Measurements from ENCODE around the gene PTPRM. TPM values are rescaled to one million over a fixed set of nuclear protein-coding genes. Genes with fewer than 3 reads are reported as not detected.

The PTPRM gene
- total RNA-seq, 1 experiment from 2014 or later, result 14.5 TPM

DNA sequence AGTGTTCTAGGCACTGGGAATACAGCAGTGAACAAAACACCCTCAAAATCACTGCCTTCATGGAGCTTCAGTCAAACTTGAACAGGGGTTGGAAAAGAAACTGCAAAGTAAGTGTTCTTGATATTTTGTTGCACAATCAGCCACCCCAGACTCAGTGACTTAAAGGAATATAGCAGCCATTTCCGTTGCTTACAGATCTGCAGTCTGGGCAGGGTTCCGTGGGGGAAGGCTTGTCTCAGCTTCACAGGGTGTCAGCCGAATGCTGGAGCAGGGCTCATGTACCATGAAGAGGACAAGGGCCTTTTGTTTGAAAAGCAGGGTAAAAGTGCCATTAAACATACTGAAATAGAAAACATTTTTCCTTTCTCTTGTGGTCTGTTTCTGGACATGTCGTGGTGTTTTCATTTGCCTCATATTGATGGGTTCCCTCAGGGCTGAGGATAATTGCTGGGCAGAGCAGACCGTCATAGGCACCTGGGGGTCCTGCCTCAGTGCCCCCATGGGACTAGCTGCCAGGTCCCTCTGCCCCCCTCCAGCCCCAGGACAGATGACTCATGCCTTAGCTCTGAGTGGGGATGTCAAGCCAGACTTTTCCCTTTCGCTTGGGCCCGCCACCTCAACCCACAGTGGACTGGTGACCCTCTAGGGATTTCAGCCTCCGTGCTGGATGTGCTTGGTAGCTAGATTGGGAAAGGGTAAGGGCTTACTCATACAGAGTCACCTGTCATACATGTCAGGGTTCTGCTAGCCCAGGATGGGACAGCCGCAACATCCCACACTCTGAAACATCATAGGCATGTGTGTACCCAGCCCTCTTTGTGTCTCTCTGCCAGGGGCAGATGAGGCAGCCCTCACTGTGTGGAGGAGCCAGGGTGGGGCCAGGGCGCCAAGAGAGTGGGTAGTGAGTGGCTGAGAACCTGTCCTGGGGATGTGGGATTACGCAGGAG, 96.5 kb downstream of the PTPRM start:
- no peak for DNase-seq (ENCODE audit: low read depth, low spot score)
- BruUV-seq (replicated peaks), result no TSS peak

More for the DNA sequence above, 96.5 kb downstream of the PTPRM start:
- Histone ChIP-seq H2AFZ (ENCODE audit: low read depth, low read length, poor library complexity, severe bottlenecking) (no peak overlapping the region), H3K9me3 (ENCODE audit: control insufficient read depth in 1 of 2, insufficient read depth in 1 of 2, low read depth in 1 of 2, low read length in 2 of 2) (no peaks in the 10 kb centered on the region), H3K9ac (ENCODE audit: low read length) (no peak overlapping the region), H3K27ac (ENCODE audit: low read depth, low read length) (no peak overlapping the region), H3K4me3 (replicated peaks in 1 of 2; ENCODE audit: low read depth in 1 of 2, low read length in 2 of 2) (no peak overlapping the region), H4K20me1 (ENCODE audit: insufficient read depth) (no peaks in the 10 kb centered on the region), H3K4me1 (ENCODE audit: control insufficient read depth in 1 of 2, insufficient read depth in 2 of 2, low read length in 2 of 2) (no peaks in the 10 kb centered on the region), H3K9me2 (ENCODE audit: insufficient read depth) (no peaks in the 10 kb centered on the region), H3K79me2 (ENCODE audit: insufficient read depth, low read length) (no peaks in the 10 kb centered on the region), H3K36me3 (ENCODE audit: control insufficient read depth in 1 of 2, insufficient read depth in 2 of 2, low read length in 2 of 2) (no peaks in the 10 kb centered on the region), H3K27me3 (ENCODE audit: insufficient read depth, low read length) (peaks cover 4% of the 10 kb centered on the region; the same call in 1 of the 2 replicates), H3K4me2 (ENCODE audit: low read length) (no peak overlapping the region)
- TF ChIP-seq EZH2phosphoT487 (IDR thresholded peaks at IDR 0.05; ENCODE audit: borderline replicate concordance) (no peak), POLR2A (IDR thresholded peaks at IDR 0.05; ENCODE audit: borderline replicate concordance, extremely low read depth, insufficient read depth, insufficient read length) (no peak), CEBPB (IDR thresholded peaks at IDR 0.05; ENCODE audit: low read depth) (no peak), FOSL1 (IDR thresholded peaks at IDR 0.05; ENCODE audit: low read depth) (no peak), ATF3 (IDR thresholded peaks at IDR 0.05) (no peak), EGR1 (IDR thresholded peaks at IDR 0.05; ENCODE audit: low read depth) (no peak), TCF7L2 (IDR thresholded peaks at IDR 0.05; ENCODE audit: borderline replicate concordance, extremely low read depth, insufficient read depth, insufficient read length) (no peak), CTCF (IDR thresholded peaks at IDR 0.05 in 2 of 3, conservative IDR thresholded peaks at IDR 0.05 in 1 of 3; ENCODE audit: borderline replicate concordance in 1 of 3, insufficient read depth in 1 of 3, low read depth in 2 of 3, low read length in 2 of 3) (no peak), RAD21 (IDR thresholded peaks at IDR 0.05; ENCODE audit: low read depth) (no peak), SRF (IDR thresholded peaks at IDR 0.05; ENCODE audit: low read depth) (no peak), ELF1 (IDR thresholded peaks at IDR 0.05; ENCODE audit: borderline replicate concordance, low read depth) (no peak), ZNF274 (IDR thresholded peaks at IDR 0.05; ENCODE audit: low read depth, low read length) (no peak)
- TF ChIP-seq, protein P1, sequence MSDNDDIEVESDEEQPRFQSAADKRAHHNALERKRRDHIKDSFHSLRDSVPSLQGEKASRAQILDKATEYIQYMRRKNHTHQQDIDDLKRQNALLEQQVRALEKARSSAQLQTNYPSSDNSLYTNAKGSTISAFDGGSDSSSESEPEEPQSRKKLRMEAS (IDR thresholded peaks at IDR 0.05), result no peak
- TF ChIP-seq, protein P2, sequence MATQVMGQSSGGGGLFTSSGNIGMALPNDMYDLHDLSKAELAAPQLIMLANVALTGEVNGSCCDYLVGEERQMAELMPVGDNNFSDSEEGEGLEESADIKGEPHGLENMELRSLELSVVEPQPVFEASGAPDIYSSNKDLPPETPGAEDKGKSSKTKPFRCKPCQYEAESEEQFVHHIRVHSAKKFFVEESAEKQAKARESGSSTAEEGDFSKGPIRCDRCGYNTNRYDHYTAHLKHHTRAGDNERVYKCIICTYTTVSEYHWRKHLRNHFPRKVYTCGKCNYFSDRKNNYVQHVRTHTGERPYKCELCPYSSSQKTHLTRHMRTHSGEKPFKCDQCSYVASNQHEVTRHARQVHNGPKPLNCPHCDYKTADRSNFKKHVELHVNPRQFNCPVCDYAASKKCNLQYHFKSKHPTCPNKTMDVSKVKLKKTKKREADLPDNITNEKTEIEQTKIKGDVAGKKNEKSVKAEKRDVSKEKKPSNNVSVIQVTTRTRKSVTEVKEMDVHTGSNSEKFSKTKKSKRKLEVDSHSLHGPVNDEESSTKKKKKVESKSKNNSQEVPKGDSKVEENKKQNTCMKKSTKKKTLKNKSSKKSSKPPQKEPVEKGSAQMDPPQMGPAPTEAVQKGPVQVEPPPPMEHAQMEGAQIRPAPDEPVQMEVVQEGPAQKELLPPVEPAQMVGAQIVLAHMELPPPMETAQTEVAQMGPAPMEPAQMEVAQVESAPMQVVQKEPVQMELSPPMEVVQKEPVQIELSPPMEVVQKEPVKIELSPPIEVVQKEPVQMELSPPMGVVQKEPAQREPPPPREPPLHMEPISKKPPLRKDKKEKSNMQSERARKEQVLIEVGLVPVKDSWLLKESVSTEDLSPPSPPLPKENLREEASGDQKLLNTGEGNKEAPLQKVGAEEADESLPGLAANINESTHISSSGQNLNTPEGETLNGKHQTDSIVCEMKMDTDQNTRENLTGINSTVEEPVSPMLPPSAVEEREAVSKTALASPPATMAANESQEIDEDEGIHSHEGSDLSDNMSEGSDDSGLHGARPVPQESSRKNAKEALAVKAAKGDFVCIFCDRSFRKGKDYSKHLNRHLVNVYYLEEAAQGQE (IDR thresholded peaks at IDR 0.05; ENCODE audit: low read depth), result no peak
- intact Hi-C loops (cut with micrococcal nuclease), result no loop called here
- POLR2A ChIA-PET, result no interaction called here
- RAD21 ChIA-PET (ENCODE audit: low non-redundant PET in 1 of 2, low total read pairs in 2 of 2, uncharacterized antibody in 2 of 2, unreplicated experiment in 2 of 2), result no interaction called here
- CTCF ChIA-PET, result no interaction called here
- ATAC-seq, result no peak

Measured in HCT116 (cell line).